Measurements from ENCODE around the gene DOK5. TPM values are rescaled to one million over a fixed set of nuclear protein-coding genes. Genes with fewer than 3 reads are reported as not detected.

DOK5 gene
- total RNA-seq, 1 experiment from 2014 or later, result 2.3 TPM

- Histone ChIP-seq H3K36me3 (replicated peaks; ENCODE audit: control insufficient read depth, insufficient read depth, low read length) (no peaks in the 10 kb centered on the region), H3K4me3 (ENCODE audit: insufficient read depth, low read depth, low read length) (no peak overlapping the region), H3K27me3 (ENCODE audit: control insufficient read depth, insufficient read depth, low read length) (no peaks in the 10 kb centered on the region)
- no peak for DNase-seq
Measured at GRCh38 chr20:54577637-54578036, 102.2 kb downstream of the DOK5 start.

GRCh38 chr20:54585217-54585616 is 109.8 kb downstream of the DOK5 start:
- Histone ChIP-seq H3K4me3 (ENCODE audit: insufficient read depth, low read depth, low read length) (no peak overlapping the region), H3K27me3 (ENCODE audit: control insufficient read depth, insufficient read depth, low read length) (no peaks in the 10 kb centered on the region), H3K36me3 (replicated peaks; ENCODE audit: control insufficient read depth, insufficient read depth, low read length) (no peaks in the 10 kb centered on the region)
- no peak for DNase-seq

- no peaks in the 10 kb centered on the region for H3K27me3 ChIP-seq (ENCODE audit: control insufficient read depth, insufficient read depth, low read length)
- no peak overlapping the region for H3K4me3 ChIP-seq (ENCODE audit: insufficient read depth, low read depth, low read length)
- H3K36me3 ChIP-seq (replicated peaks; ENCODE audit: control insufficient read depth, insufficient read depth, low read length), result no peaks in the 10 kb centered on the region
- no peak for DNase-seq
Measured at GRCh38 chr20:54587408-54587807, 112.0 kb downstream of the DOK5 start.

GRCh38 chr20:54589402-54590030 is 114.1 kb downstream of the DOK5 start:
- no peak for DNase-seq
- no peak overlapping the region for H3K4me3 ChIP-seq (ENCODE audit: insufficient read depth, low read depth, low read length)
- no peaks in the 10 kb centered on the region for H3K36me3 ChIP-seq (replicated peaks; ENCODE audit: control insufficient read depth, insufficient read depth, low read length)
- no peaks in the 10 kb centered on the region for H3K27me3 ChIP-seq (ENCODE audit: control insufficient read depth, insufficient read depth, low read length)

- DNase-seq, result no peak
- H3K27me3 ChIP-seq (ENCODE audit: control insufficient read depth, insufficient read depth, low read length), result no peaks in the 10 kb centered on the region
- H3K36me3 ChIP-seq (replicated peaks; ENCODE audit: control insufficient read depth, insufficient read depth, low read length), result no peaks in the 10 kb centered on the region
- no peak overlapping the region for H3K4me3 ChIP-seq (ENCODE audit: insufficient read depth, low read depth, low read length)
Measured at GRCh38 chr20:54590856-54591255, 115.5 kb downstream of the DOK5 start.

- Histone ChIP-seq H3K27me3 (ENCODE audit: control insufficient read depth, insufficient read depth, low read length) (no peaks in the 10 kb centered on the region), H3K4me3 (ENCODE audit: insufficient read depth, low read depth, low read length) (no peak overlapping the region), H3K36me3 (replicated peaks; ENCODE audit: control insufficient read depth, insufficient read depth, low read length) (no peaks in the 10 kb centered on the region)
- DNase-seq, result no peak
Measured at GRCh38 chr20:54596651-54597050, 121.3 kb downstream of the DOK5 start.

GRCh38 chr20:54598352-54598751 is 123.0 kb downstream of the DOK5 start:
- DNase-seq, result no peak
- no peak overlapping the region for H3K4me3 ChIP-seq (ENCODE audit: insufficient read depth, low read depth, low read length)
- H3K36me3 ChIP-seq (replicated peaks; ENCODE audit: control insufficient read depth, insufficient read depth, low read length), result no peaks in the 10 kb centered on the region
- H3K27me3 ChIP-seq (ENCODE audit: control insufficient read depth, insufficient read depth, low read length), result no peaks in the 10 kb centered on the region

GRCh38 chr20:54600634-54601033 is 125.2 kb downstream of the DOK5 start:
- no peak for DNase-seq
- no peaks in the 10 kb centered on the region for H3K27me3 ChIP-seq (ENCODE audit: control insufficient read depth, insufficient read depth, low read length)
- H3K4me3 ChIP-seq (ENCODE audit: insufficient read depth, low read depth, low read length), result no peak overlapping the region
- H3K36me3 ChIP-seq (replicated peaks; ENCODE audit: control insufficient read depth, insufficient read depth, low read length), result no peaks in the 10 kb centered on the region

GRCh38 chr20:54601831-54602515 is 126.6 kb downstream of the DOK5 start:
- Histone ChIP-seq H3K27me3 (ENCODE audit: control insufficient read depth, insufficient read depth, low read length) (no peaks in the 10 kb centered on the region), H3K36me3 (replicated peaks; ENCODE audit: control insufficient read depth, insufficient read depth, low read length) (no peaks in the 10 kb centered on the region), H3K4me3 (ENCODE audit: insufficient read depth, low read depth, low read length) (no peak overlapping the region)
- DNase-seq, result no peak

GRCh38 chr20:54605319-54605718 is 129.9 kb downstream of the DOK5 start:
- Histone ChIP-seq H3K36me3 (replicated peaks; ENCODE audit: control insufficient read depth, insufficient read depth, low read length) (no peaks in the 10 kb centered on the region), H3K27me3 (ENCODE audit: control insufficient read depth, insufficient read depth, low read length) (no peaks in the 10 kb centered on the region), H3K4me3 (ENCODE audit: insufficient read depth, low read depth, low read length) (no peak overlapping the region)
- DNase-seq, result no peak

- Histone ChIP-seq H3K27me3 (ENCODE audit: control insufficient read depth, insufficient read depth, low read length) (no peaks in the 10 kb centered on the region), H3K36me3 (replicated peaks; ENCODE audit: control insufficient read depth, insufficient read depth, low read length) (no peaks in the 10 kb centered on the region), H3K4me3 (ENCODE audit: insufficient read depth, low read depth, low read length) (no peak overlapping the region)
- DNase-seq, result no peak
Measured at GRCh38 chr20:54606380-54606779, 131.0 kb downstream of the DOK5 start.

GRCh38 chr20:54608039-54608745 is 132.8 kb downstream of the DOK5 start:
- Histone ChIP-seq H3K4me3 (ENCODE audit: insufficient read depth, low read depth, low read length) (no peak overlapping the region), H3K27me3 (ENCODE audit: control insufficient read depth, insufficient read depth, low read length) (no peaks in the 10 kb centered on the region), H3K36me3 (replicated peaks; ENCODE audit: control insufficient read depth, insufficient read depth, low read length) (no peaks in the 10 kb centered on the region)
- no peak for DNase-seq

- H3K27me3 ChIP-seq (ENCODE audit: control insufficient read depth, insufficient read depth, low read length), result no peaks in the 10 kb centered on the region
- H3K4me3 ChIP-seq (ENCODE audit: insufficient read depth, low read depth, low read length), result no peak overlapping the region
- H3K36me3 ChIP-seq (replicated peaks; ENCODE audit: control insufficient read depth, insufficient read depth, low read length), result no peaks in the 10 kb centered on the region
- no peak for DNase-seq
Measured at GRCh38 chr20:54608943-54609342, 133.6 kb downstream of the DOK5 start.

GRCh38 chr20:54611708-54612412 is 136.5 kb downstream of the DOK5 start:
- H3K27me3 ChIP-seq (ENCODE audit: control insufficient read depth, insufficient read depth, low read length), result no peaks in the 10 kb centered on the region
- no peaks in the 10 kb centered on the region for H3K36me3 ChIP-seq (replicated peaks; ENCODE audit: control insufficient read depth, insufficient read depth, low read length)
- H3K4me3 ChIP-seq (ENCODE audit: insufficient read depth, low read depth, low read length), result no peak overlapping the region
- no peak for DNase-seq

- H3K27me3 ChIP-seq (ENCODE audit: control insufficient read depth, insufficient read depth, low read length), result no peaks in the 10 kb centered on the region
- no peak for DNase-seq
- no peak overlapping the region for H3K4me3 ChIP-seq (ENCODE audit: insufficient read depth, low read depth, low read length)
- no peaks in the 10 kb centered on the region for H3K36me3 ChIP-seq (replicated peaks; ENCODE audit: control insufficient read depth, insufficient read depth, low read length)
Measured at GRCh38 chr20:54618412-54618811, 143.0 kb downstream of the DOK5 start.

Data from H7 (cell line).